ENCODE results near the gene FGGY. TPM values are rescaled to one million over a fixed set of nuclear protein-coding genes. Genes with fewer than 3 reads are reported as not detected.
A peak's percentile ranks its signal among the peaks of the same experiment; 100 is the strongest.

Gene FGGY
- total RNA-seq, 1 donor from 2014 or later, result 31.2 TPM

DNA sequence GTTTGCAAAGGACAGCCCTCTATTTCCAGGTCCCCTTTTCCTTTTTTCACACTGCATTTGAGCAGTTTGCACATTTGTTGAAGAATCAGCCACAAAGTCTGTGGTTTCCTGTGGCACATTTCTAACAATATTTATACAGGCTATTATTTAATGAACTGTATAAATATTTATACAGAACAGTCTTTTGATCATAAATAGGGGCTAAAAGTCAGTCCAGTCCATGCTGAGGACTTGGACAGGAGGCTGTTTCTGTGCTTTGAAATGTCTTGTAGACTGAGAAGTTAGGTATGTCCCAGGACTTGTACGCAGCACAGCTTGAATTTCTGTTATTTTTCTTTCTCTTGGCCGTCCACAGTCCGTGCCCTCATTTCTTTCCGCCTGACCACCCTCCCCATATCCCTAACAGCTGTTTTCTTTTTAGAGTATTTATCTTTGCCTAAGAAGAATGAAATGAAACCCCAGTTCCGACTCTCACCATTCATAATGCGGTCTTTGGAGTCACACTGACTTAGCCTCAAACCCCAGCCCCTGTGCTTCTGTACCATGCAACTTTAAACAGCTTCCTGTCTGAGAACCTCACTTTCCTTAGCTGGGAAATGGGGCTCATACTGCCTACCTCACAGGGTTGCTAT, 19.7 kb downstream of the FGGY start:
- H3K27me3 ChIP-seq (ENCODE audit: low read depth), result no peaks in the 10 kb centered on the region
- TF ChIP-seq, protein P1, sequence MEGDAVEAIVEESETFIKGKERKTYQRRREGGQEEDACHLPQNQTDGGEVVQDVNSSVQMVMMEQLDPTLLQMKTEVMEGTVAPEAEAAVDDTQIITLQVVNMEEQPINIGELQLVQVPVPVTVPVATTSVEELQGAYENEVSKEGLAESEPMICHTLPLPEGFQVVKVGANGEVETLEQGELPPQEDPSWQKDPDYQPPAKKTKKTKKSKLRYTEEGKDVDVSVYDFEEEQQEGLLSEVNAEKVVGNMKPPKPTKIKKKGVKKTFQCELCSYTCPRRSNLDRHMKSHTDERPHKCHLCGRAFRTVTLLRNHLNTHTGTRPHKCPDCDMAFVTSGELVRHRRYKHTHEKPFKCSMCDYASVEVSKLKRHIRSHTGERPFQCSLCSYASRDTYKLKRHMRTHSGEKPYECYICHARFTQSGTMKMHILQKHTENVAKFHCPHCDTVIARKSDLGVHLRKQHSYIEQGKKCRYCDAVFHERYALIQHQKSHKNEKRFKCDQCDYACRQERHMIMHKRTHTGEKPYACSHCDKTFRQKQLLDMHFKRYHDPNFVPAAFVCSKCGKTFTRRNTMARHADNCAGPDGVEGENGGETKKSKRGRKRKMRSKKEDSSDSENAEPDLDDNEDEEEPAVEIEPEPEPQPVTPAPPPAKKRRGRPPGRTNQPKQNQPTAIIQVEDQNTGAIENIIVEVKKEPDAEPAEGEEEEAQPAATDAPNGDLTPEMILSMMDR (IDR thresholded peaks at IDR 0.05; ENCODE audit: borderline replicate concordance), result no peak
- peak overlapping the region; percentile 29 for H3K4me3 ChIP-seq
- intact Hi-C loops (cut with micrococcal nuclease), result no loop called here
- H3K27ac ChIP-seq (replicated peaks), result peak overlapping the region; percentile 53
- H3K36me3 ChIP-seq, result no peaks in the 10 kb centered on the region
- DNase-seq, result no peak
- peaks cover 6% of the 10 kb centered on the region for H3K4me1 ChIP-seq
- no peaks in the 10 kb centered on the region for H3K9me3 ChIP-seq (replicated peaks)

DNA sequence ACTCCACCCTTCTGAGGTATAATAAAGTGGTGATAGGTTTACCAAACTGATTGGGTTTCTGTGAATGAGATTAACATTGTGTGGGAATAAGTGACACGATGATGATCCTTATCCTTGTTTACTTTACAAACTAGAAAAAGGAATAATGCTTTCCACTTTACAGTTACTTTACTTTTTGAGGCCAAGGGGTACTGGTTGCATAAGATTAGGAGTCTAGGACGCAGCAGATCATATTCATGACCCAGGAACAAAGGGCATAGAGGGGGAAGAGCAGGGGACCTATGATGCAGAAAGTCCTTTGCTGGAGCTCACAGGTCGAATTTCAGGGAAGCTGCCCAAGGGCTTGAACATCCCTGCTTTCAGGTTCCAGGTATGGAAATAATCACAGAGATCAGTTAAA, 20.4 kb downstream of the FGGY start:
- peak overlapping the region; percentile 53 for H3K27ac ChIP-seq (replicated peaks)
- TF ChIP-seq, protein P1 (IDR thresholded peaks at IDR 0.05; ENCODE audit: borderline replicate concordance), result no peak

DNA sequence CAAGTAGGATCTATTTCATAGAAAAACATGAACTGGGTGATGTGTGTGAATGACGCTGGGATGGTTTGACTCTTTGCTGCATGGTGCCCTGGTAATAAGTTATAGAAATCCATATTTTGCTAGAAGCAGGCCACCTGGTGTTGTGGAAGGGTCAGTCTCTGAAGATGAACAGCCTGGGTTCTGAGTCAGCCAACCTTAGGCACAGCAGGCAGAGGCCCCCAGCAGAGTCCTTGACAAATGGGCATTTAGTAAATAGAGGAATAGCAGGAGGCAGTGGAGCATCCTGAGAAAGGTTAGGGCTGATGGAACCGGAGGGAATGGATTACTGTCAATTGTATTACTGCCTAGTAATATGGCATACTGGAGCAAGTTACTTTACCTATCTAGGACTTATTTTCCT, 20.9 kb downstream of the FGGY start:
- TF ChIP-seq, protein P1 (IDR thresholded peaks at IDR 0.05; ENCODE audit: borderline replicate concordance), result no peak
- Histone ChIP-seq H3K36me3 (no peaks in the 10 kb centered on the region), H3K4me3 (no peak overlapping the region), H3K9me3 (replicated peaks) (no peaks in the 10 kb centered on the region), H3K4me1 (peaks cover 6% of the 10 kb centered on the region), H3K27ac (replicated peaks) (no peak overlapping the region), H3K27me3 (ENCODE audit: low read depth) (no peaks in the 10 kb centered on the region)
- intact Hi-C loops (cut with micrococcal nuclease), result no loop called here
- DNase-seq, result no peak

More for the DNA sequence above, 20.4 kb downstream of the FGGY start:
- Histone ChIP-seq H3K4me1 (peaks cover 6% of the 10 kb centered on the region), H3K36me3 (no peaks in the 10 kb centered on the region), H3K9me3 (replicated peaks) (no peaks in the 10 kb centered on the region), H3K4me3 (no peak overlapping the region), H3K27me3 (ENCODE audit: low read depth) (no peaks in the 10 kb centered on the region)
- no peak for DNase-seq
- intact Hi-C loops (cut with micrococcal nuclease), result no loop called here

DNA sequence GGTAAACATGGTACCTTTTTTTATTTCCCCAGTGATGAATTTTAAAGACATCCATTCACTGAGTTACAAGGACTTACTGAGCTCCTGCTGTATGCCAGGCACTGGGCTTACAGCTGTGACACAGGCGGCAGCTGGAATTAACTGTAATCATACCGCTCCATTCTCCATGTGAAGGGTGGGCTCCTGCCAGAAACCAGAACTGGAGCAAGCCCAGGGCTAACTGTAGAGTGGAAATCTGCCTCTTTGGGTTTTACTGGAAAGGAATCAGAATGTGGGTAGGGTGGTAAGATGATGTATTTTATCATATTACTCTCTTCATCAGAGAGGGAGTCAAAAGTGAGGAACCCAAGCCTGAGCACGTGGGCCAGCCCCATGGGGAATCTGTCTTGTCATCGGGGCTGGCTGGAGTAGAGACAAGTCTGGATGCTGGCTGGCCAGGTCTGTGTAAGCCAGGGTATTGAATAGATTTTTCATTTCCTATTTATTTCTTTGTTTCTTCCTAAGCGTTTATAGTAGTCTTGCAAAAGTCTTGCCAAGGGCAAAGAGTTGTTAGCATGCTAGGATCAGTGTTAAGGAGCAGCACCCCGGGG, 21.5 kb downstream of the FGGY start:
- H3K9me3 ChIP-seq (replicated peaks), result no peaks in the 10 kb centered on the region
- no peaks in the 10 kb centered on the region for H3K36me3 ChIP-seq
- peaks cover 6% of the 10 kb centered on the region for H3K4me1 ChIP-seq
- intact Hi-C loops (cut with micrococcal nuclease), result no loop called here
- no peak overlapping the region for H3K27ac ChIP-seq (replicated peaks)
- no peak overlapping the region for H3K4me3 ChIP-seq
- TF ChIP-seq, protein P1 (IDR thresholded peaks at IDR 0.05; ENCODE audit: borderline replicate concordance), result no peak
- no peaks in the 10 kb centered on the region for H3K27me3 ChIP-seq (ENCODE audit: low read depth)
- DNase-seq, result peak; percentile 23

DNA sequence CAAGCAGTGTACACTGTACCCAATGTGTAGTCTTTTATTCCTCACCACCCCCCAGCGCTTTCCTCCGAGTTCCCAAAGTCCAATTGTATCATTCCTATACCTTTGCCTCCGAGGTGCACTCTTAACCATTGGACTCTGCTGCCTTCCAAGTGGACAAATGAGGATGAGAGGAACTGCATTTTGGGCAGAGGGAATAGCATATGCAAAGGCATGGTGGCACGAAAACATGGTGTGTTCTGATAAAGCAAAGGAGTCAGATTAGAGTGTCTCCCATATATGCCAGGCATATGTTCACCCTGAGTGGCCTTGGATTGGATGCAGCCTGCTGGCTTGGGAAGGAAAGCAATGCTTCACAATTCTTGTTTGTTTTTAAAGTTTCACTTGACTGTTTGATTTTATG, 25.5 kb downstream of the FGGY start:
- no peaks in the 10 kb centered on the region for H3K27me3 ChIP-seq (ENCODE audit: low read depth)
- H3K9me3 ChIP-seq (replicated peaks), result no peaks in the 10 kb centered on the region
- H3K36me3 ChIP-seq, result no peaks in the 10 kb centered on the region
- TF ChIP-seq, protein P1 (IDR thresholded peaks at IDR 0.05; ENCODE audit: borderline replicate concordance), result no peak
- DNase-seq, result no peak
- intact Hi-C loops (cut with micrococcal nuclease), result no loop called here
- no peak overlapping the region for H3K27ac ChIP-seq (replicated peaks)
- H3K4me1 ChIP-seq, result peaks cover 6% of the 10 kb centered on the region
- no peak overlapping the region for H3K4me3 ChIP-seq

All from left ventricle myocardium inferior (tissue), 1 donor.